Liver (tissue), 9 donors: ENCODE measurements around the gene CNTN5. TPM values are rescaled to one million over a fixed set of nuclear protein-coding genes. Genes with fewer than 3 reads are reported as not detected.

Source experiments
- DNase-seq: peaks from one replicate; pipeline ENCODE4 v3.0.0-alpha.2; 2017; ENCODE audit warnings: low spot score
- H3K27ac ChIP-seq, 2 donors: one replicate each; pipeline ENCODE4 v1.7.0; 2013; ENCODE audit warnings: inconsistent platforms in 2 of 2, low read length in 2 of 2, control low read depth in 1 of 2, low read depth in 1 of 2, mild to moderate bottlenecking in 1 of 2
- H3K27me3 ChIP-seq, 4 donors: one replicate each; pipeline versions ENCODE4 v1.6.1 to v1.7.0; 2013; ENCODE audit warnings: low read length in 3 of 4, inconsistent platforms in 1 of 4, mild to moderate bottlenecking in 1 of 4, moderate library complexity in 1 of 4; ENCODE audit not compliant: control insufficient read depth in 4 of 4, insufficient read depth in 4 of 4
- H3K36me3 ChIP-seq, 4 donors: one replicate each; pipeline versions ENCODE4 v1.6.1 to v1.7.0; 2013; ENCODE audit warnings: low read length in 3 of 4, mild to moderate bottlenecking in 3 of 4, low read depth in 1 of 4, moderate library complexity in 1 of 4; ENCODE audit not compliant: control insufficient read depth in 4 of 4, insufficient read depth in 3 of 4
- H3K4me1 ChIP-seq, 4 donors: one replicate each; pipeline versions ENCODE4 v1.6.1 to v1.7.0; 2013; ENCODE audit warnings: low read length in 3 of 4, mild to moderate bottlenecking in 3 of 4, moderate library complexity in 1 of 4; ENCODE audit not compliant: control insufficient read depth in 4 of 4, insufficient read depth in 4 of 4
- H3K4me3 ChIP-seq, 3 donors: one replicate each; pipeline versions ENCODE4 v1.6.1 to v1.7.0; 2013; ENCODE audit warnings: low read length in 3 of 3, control low read depth in 1 of 3, low read depth in 1 of 3, mild to moderate bottlenecking in 1 of 3
- H3K9ac ChIP-seq, 2 donors: one replicate each; pipeline ENCODE4 v1.7.0; 2013; ENCODE audit warnings: low read length in 2 of 2, mild to moderate bottlenecking in 2 of 2, moderate library complexity in 2 of 2, control low read depth in 1 of 2, low read depth in 1 of 2
- H3K9me3 ChIP-seq, 4 donors: one replicate each; pipeline versions ENCODE4 v1.6.1 to v1.7.0; 2013; ENCODE audit warnings: low read length in 3 of 4; ENCODE audit not compliant: control insufficient read depth in 4 of 4
- EGR1 ChIP-seq, 2 donors: IDR thresholded peaks; 2 replicates each; pipeline ENCODE4 v1.6.1; 2016 to 2018; ENCODE audit warnings: antibody characterized with exemption in 2 of 2, low read depth in 2 of 2
- FOXA1 ChIP-seq: IDR thresholded peaks from 2 replicates; pipeline ENCODE4 v1.6.1; 2016; ENCODE audit warnings: antibody characterized with exemption
- FOXA2 ChIP-seq: IDR thresholded peaks from 2 replicates; pipeline ENCODE4 v1.6.1; 2016; ENCODE audit warnings: antibody characterized with exemption
- GABPA ChIP-seq, 2 donors: IDR thresholded peaks in 1 of 2; conservative IDR thresholded peaks in 1 of 2; 2 replicates each; pipeline ENCODE4 v1.6.1; 2016; ENCODE audit warnings: antibody characterized with exemption in 2 of 2, mild to moderate bottlenecking in 1 of 2, moderate library complexity in 1 of 2
- HNF4A ChIP-seq, 2 donors: conservative IDR thresholded peaks; 2 replicates each; pipeline ENCODE4 v1.6.1; 2016; ENCODE audit warnings: antibody characterized with exemption in 2 of 2, mild to moderate bottlenecking in 2 of 2
- HNF4G ChIP-seq: IDR thresholded peaks from 2 replicates; pipeline ENCODE4 v1.6.1; 2016; ENCODE audit warnings: antibody characterized with exemption
- JUND ChIP-seq, 2 donors: IDR thresholded peaks; 2 replicates each; pipeline ENCODE4 v1.6.1; 2016; ENCODE audit warnings: antibody characterized with exemption in 2 of 2
- MAX ChIP-seq: IDR thresholded peaks from 2 replicates; pipeline ENCODE4 v1.6.1; 2016; ENCODE audit warnings: antibody characterized with exemption
- NR2F2 ChIP-seq: IDR thresholded peaks from 2 replicates; pipeline ENCODE4 v1.6.1; 2016; ENCODE audit warnings: antibody characterized with exemption
- RAD21 ChIP-seq, 2 donors: IDR thresholded peaks; 2 replicates each; pipeline ENCODE4 v1.6.1; 2016; ENCODE audit warnings: antibody characterized with exemption in 2 of 2, mild to moderate bottlenecking in 2 of 2
- REST ChIP-seq: IDR thresholded peaks from 2 replicates; pipeline ENCODE4 v1.6.1; 2016; ENCODE audit warnings: antibody characterized with exemption, mild to moderate bottlenecking
- RXRA ChIP-seq, 2 donors: IDR thresholded peaks; 2 replicates each; pipeline ENCODE4 v1.6.1; 2017 to 2018; ENCODE audit warnings: antibody characterized with exemption in 2 of 2, mild to moderate bottlenecking in 1 of 2
- SP1 ChIP-seq: IDR thresholded peaks from 2 replicates; pipeline ENCODE4 v1.6.1; 2018; ENCODE audit warnings: antibody characterized with exemption, mild to moderate bottlenecking
- TAF1 ChIP-seq: conservative IDR thresholded peaks from 2 replicates; pipeline ENCODE4 v1.6.1; 2016; ENCODE audit warnings: antibody characterized with exemption, mild to moderate bottlenecking
- YY1 ChIP-seq: IDR thresholded peaks from 2 replicates; pipeline ENCODE4 v1.6.1; 2016; ENCODE audit warnings: antibody characterized with exemption, mild to moderate bottlenecking
- ZBTB33 ChIP-seq: IDR thresholded peaks from 2 replicates; pipeline ENCODE4 v1.6.1; 2016; ENCODE audit warnings: antibody characterized with exemption
- WGBS: extraction: QIAGEN DNeasy Blood & Tissue Kit; methylation state at CpG from one replicate; pipeline ENCODE4 v1.1.7; 2013; 5-methylcytosine and 5-hydroxymethylcytosine counted together
- polyA plus RNA-seq, 2 donors: library from polyadenylated mRNA; stranded (reverse) in 1 of 2; unstranded in 1 of 2; fragments of 200-250 nt in 1 of 2; fragments of >200 nt in 1 of 2; fragmentation: Nextera tagmentation in 1 of 2; extraction: Ambion mirVana in 1 of 2; gene quantifications; one replicate each; pipeline versions ENCODE4 v1.2.1 to v1.2.3, GENCODE V29; 2013 to 2015
- total RNA-seq, 2 donors: library from RNA; depleted of rRNA; stranded (reverse); fragments of >200 nt; gene quantifications; one replicate each; pipeline ENCODE4 v1.2.3, GENCODE V29; 2014
- TF ChIP-seq, protein P1 (sequence below): fragments of 150-350 bp; IDR thresholded peaks from 2 replicates; pipeline ENCODE4 v1.5.1; 2017; ENCODE audit warnings: improper control_type of control experiment, low read depth, low read length; ENCODE audit not compliant: missing input control
- TF ChIP-seq, protein P2 (sequence below): IDR thresholded peaks from 2 replicates; pipeline ENCODE4 v1.6.1; 2016; ENCODE audit warnings: antibody characterized with exemption
- donor health status: healthy.
- donor health status: healthy.
- donor health status: healthy.
- donor health status: healthy.
- donor health status: healthy.

CNTN5 gene
- total and polyA plus RNA-seq, 4 donors: 0.01 to 0.08 (median 0.04) TPM

DNA sequence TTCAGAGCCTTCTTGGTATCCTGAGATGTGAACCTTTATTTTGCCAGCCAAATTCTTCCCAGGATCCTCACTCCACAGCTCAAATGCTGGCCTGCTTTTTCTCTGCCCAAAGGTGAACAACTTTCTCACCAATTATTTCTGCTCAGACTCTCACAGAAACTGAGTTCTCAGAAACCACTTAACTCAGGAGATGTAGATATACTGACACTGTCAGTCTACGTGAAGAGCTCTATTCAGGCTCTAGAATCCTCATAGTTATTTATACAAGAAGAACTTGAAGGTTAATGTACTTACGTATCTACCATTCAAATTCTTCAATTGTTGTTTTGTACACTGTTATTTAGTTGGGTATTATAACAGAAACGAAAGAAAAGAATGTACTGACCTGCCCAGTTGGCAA is 666.1 kb downstream of the CNTN5 start:
- TF ChIP-seq, protein P1, sequence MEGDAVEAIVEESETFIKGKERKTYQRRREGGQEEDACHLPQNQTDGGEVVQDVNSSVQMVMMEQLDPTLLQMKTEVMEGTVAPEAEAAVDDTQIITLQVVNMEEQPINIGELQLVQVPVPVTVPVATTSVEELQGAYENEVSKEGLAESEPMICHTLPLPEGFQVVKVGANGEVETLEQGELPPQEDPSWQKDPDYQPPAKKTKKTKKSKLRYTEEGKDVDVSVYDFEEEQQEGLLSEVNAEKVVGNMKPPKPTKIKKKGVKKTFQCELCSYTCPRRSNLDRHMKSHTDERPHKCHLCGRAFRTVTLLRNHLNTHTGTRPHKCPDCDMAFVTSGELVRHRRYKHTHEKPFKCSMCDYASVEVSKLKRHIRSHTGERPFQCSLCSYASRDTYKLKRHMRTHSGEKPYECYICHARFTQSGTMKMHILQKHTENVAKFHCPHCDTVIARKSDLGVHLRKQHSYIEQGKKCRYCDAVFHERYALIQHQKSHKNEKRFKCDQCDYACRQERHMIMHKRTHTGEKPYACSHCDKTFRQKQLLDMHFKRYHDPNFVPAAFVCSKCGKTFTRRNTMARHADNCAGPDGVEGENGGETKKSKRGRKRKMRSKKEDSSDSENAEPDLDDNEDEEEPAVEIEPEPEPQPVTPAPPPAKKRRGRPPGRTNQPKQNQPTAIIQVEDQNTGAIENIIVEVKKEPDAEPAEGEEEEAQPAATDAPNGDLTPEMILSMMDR: no peak
- TF ChIP-seq, protein P2, sequence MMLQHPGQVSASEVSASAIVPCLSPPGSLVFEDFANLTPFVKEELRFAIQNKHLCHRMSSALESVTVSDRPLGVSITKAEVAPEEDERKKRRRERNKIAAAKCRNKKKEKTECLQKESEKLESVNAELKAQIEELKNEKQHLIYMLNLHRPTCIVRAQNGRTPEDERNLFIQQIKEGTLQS: no peak
- TF ChIP-seq YY1: no peak
- no peak for TF ChIP-seq HNF4A (conservative IDR thresholded peaks at IDR 0.05)
- TF ChIP-seq ZBTB33: no peak
- TF ChIP-seq NR2F2: no peak
- TF ChIP-seq RAD21 (IDR thresholded peaks at IDR 0.05): no peak
- TF ChIP-seq REST: no peak
- no peak for TF ChIP-seq TAF1
- TF ChIP-seq GABPA (IDR thresholded peaks at IDR 0.05 in 1 of 2, conservative IDR thresholded peaks at IDR 0.05 in 1 of 2): no peak
- no peak for TF ChIP-seq HNF4G
- TF ChIP-seq JUND (IDR thresholded peaks at IDR 0.05): no peak
- TF ChIP-seq SP1: no peak
- TF ChIP-seq EGR1 (IDR thresholded peaks at IDR 0.05; ENCODE audit: low read depth in 2 of 2): no peak
- TF ChIP-seq FOXA1: no peak
- TF ChIP-seq RXRA (IDR thresholded peaks at IDR 0.05): no peak
- no peak for TF ChIP-seq MAX
- no peak for TF ChIP-seq FOXA2
- no peaks in the 10 kb centered on the region for H3K4me1 ChIP-seq
- no peak overlapping the region for H3K9ac ChIP-seq
- H3K4me3 ChIP-seq: no peak overlapping the region
- WGBS: 69% methylated on average over 3 of the region's 3 CpGs
- no peak for DNase-seq
- no peaks in the 10 kb centered on the region for H3K9me3 ChIP-seq
- no peaks in the 10 kb centered on the region for H3K36me3 ChIP-seq
- H3K27me3 ChIP-seq: no peaks in the 10 kb centered on the region
- H3K27ac ChIP-seq: no peak overlapping the region
